Caco-2 (cell line): Measurements from ENCODE around the gene CDCA7L. TPM values are rescaled to one million over a fixed set of nuclear protein-coding genes. Genes with fewer than 3 reads are reported as not detected.

Experiments used
- BruUV-seq: library from RNA; stranded (reverse); fragments of 400-500 nt; replicated peaks from 2 replicates; lab custom pipeline; 2021; lab: Mats Ljungman, UMichigan
- CTCF ChIA-PET: fragments of 300-600 bp; sonication (Branson Sonifier 250); formaldehyde crosslinking; loops from one replicate; lab custom pipeline; 2022; ENCODE audit warnings: antibody characterized with exemption; lab: Charles Lee
- POLR2A ChIA-PET: fragments of 300-600 bp; sonication (Branson Sonifier 250); formaldehyde crosslinking; loops from one replicate; lab custom pipeline; 2022; ENCODE audit warnings: antibody characterized with exemption; lab: Charles Lee
- DNase-seq, 2 experiments: peaks; one replicate each; pipeline versions ENCODE4 v3.0.0 to v3.0.0-alpha.2; 2020 to 2022
- H3K27me3 ChIP-seq: replicated peaks from 2 replicates; pipeline ENCODE4 v1.6.0; 2011; ENCODE audit warnings: low read length; ENCODE audit not compliant: control insufficient read depth, insufficient read depth
- H3K36me3 ChIP-seq: 2 replicates; pipeline ENCODE4 v1.5.1; 2011; ENCODE audit warnings: low read length; ENCODE audit not compliant: control insufficient read depth, insufficient read depth
- H3K4me1 ChIP-seq: fragments of 250-450 bp; sonication (Bioruptor Pico); 2 replicates; pipeline ENCODE4 v1.5.1; 2020; ENCODE audit warnings: mild to moderate bottlenecking
- H3K4me3 ChIP-seq: 2 replicates; pipeline ENCODE4 v1.5.1; 2011; ENCODE audit warnings: low read depth, mild to moderate bottlenecking, control low read depth, low read length
- H3K9me3 ChIP-seq: fragments of 250-450 bp; sonication (Bioruptor Pico); 2 replicates; pipeline ENCODE4 v1.5.1; 2020; ENCODE audit warnings: mild to moderate bottlenecking, moderate library complexity
- H3K27ac Mint-ChIP-seq: one replicate; pipeline ENCODE4 v1.8.0; 2022; ENCODE audit warnings: mixed read lengths; ENCODE audit not compliant: unreplicated experiment
- H3K27me3 Mint-ChIP-seq: one replicate; pipeline ENCODE4 v1.8.0; 2022; ENCODE audit warnings: mixed read lengths; ENCODE audit not compliant: insufficient read depth, unreplicated experiment
- H3K36me3 Mint-ChIP-seq: one replicate; pipeline ENCODE4 v1.8.0; 2022; ENCODE audit warnings: mild to moderate bottlenecking, mixed read lengths; ENCODE audit not compliant: insufficient read depth, unreplicated experiment
- H3K4me1 Mint-ChIP-seq: one replicate; pipeline ENCODE4 v1.8.0; 2022; ENCODE audit warnings: low read depth, mixed read lengths; ENCODE audit not compliant: unreplicated experiment
- H3K4me3 Mint-ChIP-seq: one replicate; pipeline ENCODE4 v1.8.0; 2022; ENCODE audit warnings: mild to moderate bottlenecking, moderate library complexity, mixed read lengths; ENCODE audit not compliant: unreplicated experiment
- H3K9me3 Mint-ChIP-seq: one replicate; pipeline ENCODE4 v1.8.0; 2022; ENCODE audit warnings: mixed read lengths; ENCODE audit not compliant: unreplicated experiment
- CTCF ChIP-seq, 2 experiments: fragments of 200-600 bp in 1 of 2; IDR thresholded peaks; 1 replicate in 1 of 2; 2 replicates in 1 of 2; pipeline versions ENCODE4 v1.5.1 to v1.8.0; 2011 to 2022; ENCODE audit warnings: antibody characterized with exemption in 1 of 2, control low read depth in 1 of 2, inconsistent platforms in 1 of 2, low read depth in 1 of 2, low read length in 1 of 2, mild to moderate bottlenecking in 1 of 2, moderate library complexity in 1 of 2; ENCODE audit not compliant: insufficient read depth in 1 of 2, severe bottlenecking in 1 of 2, unreplicated experiment in 1 of 2
- intact Hi-C: fragments of 100-400 bp; cut with micrococcal nuclease; formaldehyde crosslinking; loops from one replicate; pipeline ENCODE4 v1.10.0; 2022; ENCODE audit not compliant: unreplicated experiment
- total RNA-seq: library from RNA; stranded (reverse); gene quantifications from 2 replicates; pipeline ENCODE4 v1.2.3, GENCODE V29; 2022

CDCA7L gene
- total RNA-seq, 1 experiment from 2014 or later, result 19.1 TPM

DNA sequence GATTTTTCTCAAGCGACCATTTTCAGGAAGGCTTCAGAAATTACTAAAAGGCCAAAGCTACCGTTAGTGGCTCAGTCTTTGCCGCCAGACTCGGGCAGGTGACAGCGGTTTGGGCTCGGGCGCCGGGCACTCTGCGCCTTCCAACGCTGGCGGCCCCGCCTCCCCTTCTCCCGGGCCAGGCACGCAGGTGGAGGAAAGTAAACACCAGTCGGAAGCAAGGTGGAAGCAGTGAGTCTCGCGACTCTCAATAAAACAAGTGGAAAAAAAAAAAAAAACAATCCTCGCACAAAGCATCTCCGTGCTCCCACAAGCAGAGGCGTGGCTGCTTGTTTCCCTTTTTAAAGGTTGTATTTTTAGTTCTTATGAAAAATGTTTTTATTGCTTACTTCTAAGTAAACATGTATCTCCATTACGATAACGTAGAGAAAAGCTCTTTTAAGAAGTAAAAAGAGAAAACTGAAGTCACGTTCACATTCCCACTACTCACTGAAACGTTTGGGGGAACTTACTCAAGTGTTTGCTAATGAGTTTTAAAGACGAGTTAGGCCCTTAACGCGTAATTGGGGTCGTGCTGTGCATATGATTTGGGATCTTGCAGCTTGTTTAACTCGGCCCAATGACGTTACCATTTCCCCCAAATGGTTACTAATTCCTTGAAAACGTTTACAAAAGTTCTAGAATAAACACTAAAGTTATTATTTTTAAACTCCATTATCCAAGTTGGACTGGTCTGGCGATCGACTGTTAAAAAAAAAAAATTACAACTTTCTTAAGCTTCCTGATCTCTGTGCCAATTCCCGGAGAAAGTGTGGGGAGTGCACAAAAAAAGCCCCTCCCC is 864 bp downstream of the CDCA7L start:
- H3K9me3 ChIP-seq, result no peaks in the 10 kb centered on the region
- H3K36me3 Mint-ChIP-seq, result no peaks in the 10 kb centered on the region
- H3K27me3 ChIP-seq, result peaks cover 2% of the 10 kb centered on the region; the same call in 1 of the 2 replicates
- ChIA-PET CTCF (interaction anchor here (0.7 kb wide), 2 partner anchors 10 to 580 kb away, joined by 3 to 4 read pairs; no protein-coding TSS in a partner anchor), POLR2A (interaction anchor here (0.6 to 0.7 kb wide), 2 partner anchors 9 to 254 kb away, joined by 3 to 4 read pairs; no protein-coding TSS in a partner anchor)
- H3K4me1 Mint-ChIP-seq, result peaks cover 12% of the 10 kb centered on the region
- H3K9me3 Mint-ChIP-seq, result no peaks in the 10 kb centered on the region
- peak overlapping the region; percentile 73 for H3K4me3 Mint-ChIP-seq
- intact Hi-C loops, result no loop called here
- TSS peak; percentile 36 for BruUV-seq
- H3K27me3 Mint-ChIP-seq, result peaks cover 7% of the 10 kb centered on the region
- peak overlapping the region; percentile 64 for H3K4me3 ChIP-seq
- H3K27ac Mint-ChIP-seq, result peak overlapping the region; percentile 86
- H3K36me3 ChIP-seq, result peaks cover 1% of the 10 kb centered on the region; the same call in 1 of the 2 replicates
- H3K4me1 ChIP-seq, result 0 out of 2 replicates have a peak, but pooled peaks cover 8% of the 10 kb centered on the region
- peak; percentile 51 to 60 for DNase-seq
- TF ChIP-seq CTCF (IDR thresholded peaks at IDR 0.05; ENCODE audit: insufficient read depth in 1 of 2, low read depth in 1 of 2, low read length in 1 of 2, severe bottlenecking in 1 of 2, unreplicated experiment in 1 of 2), result no peak

DNA sequence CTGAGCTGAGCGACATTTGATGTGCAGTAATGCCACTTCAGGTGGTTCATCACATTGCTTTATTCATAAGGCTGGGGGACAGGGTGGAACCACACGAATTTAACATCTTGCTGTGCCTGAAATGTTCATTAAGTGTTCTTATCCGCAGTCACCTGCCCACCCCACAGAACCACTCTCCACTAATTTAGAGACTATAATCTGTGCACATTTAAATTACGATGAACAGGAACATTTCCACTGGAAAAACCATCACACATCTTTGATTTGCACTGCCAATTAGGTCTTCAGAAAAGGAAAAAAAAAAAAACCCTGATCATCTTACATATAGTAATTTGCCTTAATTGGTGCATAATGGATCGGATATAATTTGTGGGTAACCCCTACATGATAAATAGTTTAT is 2.3 kb downstream of the CDCA7L start:
- TF ChIP-seq CTCF (IDR thresholded peaks at IDR 0.05; ENCODE audit: insufficient read depth in 1 of 2, low read depth in 1 of 2, low read length in 1 of 2, severe bottlenecking in 1 of 2, unreplicated experiment in 1 of 2), result no peak
- Histone ChIP-seq H3K4me1 (0 out of 2 replicates have a peak, but pooled peaks cover 8% of the 10 kb centered on the region), H3K4me3 (no peak overlapping the region), H3K36me3 (peaks cover 1% of the 10 kb centered on the region; the same call in 1 of the 2 replicates), H3K9me3 (no peaks in the 10 kb centered on the region), H3K27me3 (peaks cover 2% of the 10 kb centered on the region; the same call in 1 of the 2 replicates)
- no peak overlapping the region for H3K27ac Mint-ChIP-seq
- no peaks in the 10 kb centered on the region for H3K36me3 Mint-ChIP-seq
- no TSS peak for BruUV-seq
- ChIA-PET CTCF (no interaction called here), POLR2A (no interaction called here)
- peaks cover 7% of the 10 kb centered on the region for H3K4me1 Mint-ChIP-seq
- DNase-seq, result no peak
- H3K4me3 Mint-ChIP-seq, result no peak overlapping the region
- peaks cover 2% of the 10 kb centered on the region for H3K27me3 Mint-ChIP-seq
- intact Hi-C loops, result no loop called here
- H3K9me3 Mint-ChIP-seq, result no peaks in the 10 kb centered on the region

- Mint-ChIP-seq H3K27me3 (no peaks in the 10 kb centered on the region), H3K4me3 (no peak overlapping the region), H3K9me3 (no peaks in the 10 kb centered on the region), H3K27ac (no peak overlapping the region), H3K36me3 (no peaks in the 10 kb centered on the region), H3K4me1 (peaks cover 3% of the 10 kb centered on the region)
- TF ChIP-seq CTCF (IDR thresholded peaks at IDR 0.05; ENCODE audit: insufficient read depth in 1 of 2, low read depth in 1 of 2, low read length in 1 of 2, severe bottlenecking in 1 of 2, unreplicated experiment in 1 of 2), result no peak
- POLR2A ChIA-PET, result no interaction called here
- intact Hi-C loops, result no loop called here
- CTCF ChIA-PET, result no interaction called here
- BruUV-seq, result no TSS peak
- DNase-seq, result no peak
- H3K4me3 ChIP-seq, result no peak overlapping the region
- 0 out of 2 replicates have a peak, but pooled peaks cover 8% of the 10 kb centered on the region for H3K4me1 ChIP-seq
- H3K9me3 ChIP-seq, result no peaks in the 10 kb centered on the region
- H3K36me3 ChIP-seq, result peaks cover 1% of the 10 kb centered on the region; the same call in 1 of the 2 replicates
- H3K27me3 ChIP-seq, result peaks cover 2% of the 10 kb centered on the region; the same call in 1 of the 2 replicates
Observed at GRCh38 chr7:21942955-21943354, 2.7 kb downstream of the CDCA7L start.
